Panc1 (cell line): ENCODE results near the gene MORN1.

Experiments used
- CTCF ChIP-seq: fragments of 450-650 bp; IDR thresholded peaks from 2 replicates; pipeline ENCODE4 v1.5.1; 2017; ENCODE audit warnings: mild to moderate bottlenecking
- POLR2AphosphoS5 ChIP-seq: IDR thresholded peaks from 2 replicates; pipeline ENCODE4 v1.6.1; 2012; ENCODE audit warnings: mild to moderate bottlenecking, low read depth, low read length, moderate library complexity
- SIN3A ChIP-seq: IDR thresholded peaks from 2 replicates; pipeline ENCODE4 v1.6.1; 2012; ENCODE audit warnings: low read depth, mild to moderate bottlenecking, low read length, moderate library complexity, borderline replicate concordance; ENCODE audit not compliant: insufficient read depth
- TCF7L2 ChIP-seq: IDR thresholded peaks from 2 replicates; pipeline ENCODE4 v1.6.1; 2011; ENCODE audit warnings: mild to moderate bottlenecking, low read depth, low read length, inconsistent platforms

- TF ChIP-seq CTCF (no peak), SIN3A (no peak), POLR2AphosphoS5 (no peak), TCF7L2 (no peak)
These were observed 54.9 kb downstream of the MORN1 start for GRCh38 chr1:2336499-2336898.
